Activated CD4-positive, alpha-beta T cell treated with anti-CD3 and anti-CD28 coated beads, Interleukin-2, amount 50 U/mL, for 48 hours (primary cell): Measurements from ENCODE around the gene APLF.
"Not testable (repeated sequence)": the region's sequence is repeated elsewhere in the genome, so short reads cannot be mapped to it uniquely, and the experiment has no call there.

Experiments used
- DNase-seq, 2 experiments: peaks; one replicate each; pipeline ENCODE4 v3.0.0-alpha.2; 2020

Gene APLF

DNA sequence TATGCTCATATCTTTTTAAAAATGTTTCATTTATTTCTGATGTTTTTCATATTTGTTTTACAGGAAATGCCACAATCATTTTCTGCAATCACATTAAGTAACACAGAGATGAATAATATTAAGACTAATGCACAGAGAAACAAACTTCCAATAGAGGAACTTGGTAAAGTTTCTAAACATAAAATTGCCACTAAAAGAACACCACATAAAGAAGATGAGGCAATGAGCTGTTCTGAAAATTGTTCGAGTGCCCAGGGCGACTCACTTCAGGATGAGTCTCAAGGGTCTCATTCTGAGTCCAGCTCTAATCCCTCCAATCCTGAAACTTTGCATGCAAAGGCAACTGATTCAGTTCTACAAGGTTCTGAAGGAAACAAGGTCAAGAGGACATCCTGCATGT is 70.4 kb downstream of the APLF start:
- no peak for DNase-seq

DNA sequence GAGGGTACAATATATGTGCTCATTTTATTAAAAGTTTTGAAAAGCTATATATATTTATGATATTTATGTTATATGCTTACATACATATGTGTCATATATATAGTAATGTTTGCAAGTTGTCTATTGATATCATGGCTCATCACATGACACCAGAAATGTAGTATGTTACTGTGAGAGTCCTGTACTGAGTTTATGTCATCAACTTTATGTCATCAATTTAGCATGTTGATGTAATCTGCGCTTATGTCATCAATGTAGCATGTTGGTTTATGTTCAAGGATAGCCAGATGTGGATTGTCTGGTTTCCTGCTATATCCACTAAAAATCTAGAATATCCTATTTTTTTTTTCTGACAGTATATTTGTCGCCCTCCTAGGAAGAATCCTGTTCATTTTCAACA is 77.4 kb downstream of the APLF start:
- no peak for DNase-seq

DNA sequence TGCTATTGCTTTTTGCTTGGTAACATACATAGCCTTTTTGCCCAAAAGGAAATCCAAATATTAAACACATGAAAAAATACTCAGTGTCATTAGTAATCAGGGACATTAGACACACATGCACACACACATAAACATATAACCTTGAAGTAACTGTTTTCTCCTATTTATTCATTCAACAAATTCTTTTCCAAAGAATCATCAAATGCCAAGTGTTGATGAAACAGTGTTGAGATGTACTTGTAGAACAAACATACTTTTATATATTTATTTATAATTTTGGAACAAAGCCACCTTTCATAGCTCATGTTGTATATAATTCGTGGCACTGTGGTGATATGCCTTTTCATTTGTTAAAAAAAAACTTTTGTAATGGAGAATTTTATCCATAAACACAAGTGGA is 81.0 kb downstream of the APLF start:
- no peak for DNase-seq

DNA sequence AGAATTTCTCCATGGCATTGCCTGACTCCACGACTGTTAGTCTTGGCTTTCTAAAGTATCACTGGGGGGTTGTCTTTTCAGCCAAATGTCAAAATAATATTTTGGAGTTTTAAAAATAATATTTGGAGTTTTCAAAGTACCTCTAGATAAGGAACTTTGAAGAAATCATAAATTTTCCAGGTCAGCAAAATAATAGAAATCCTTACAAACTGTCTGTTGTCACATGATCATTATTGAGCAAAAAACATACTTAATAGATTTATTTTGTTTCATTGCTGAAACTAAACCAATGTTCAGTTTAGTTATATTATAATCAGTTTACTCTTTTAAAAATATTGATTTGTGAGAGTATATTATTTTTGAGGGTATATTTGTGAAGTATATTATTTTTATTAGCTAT is 85.7 kb downstream of the APLF start:
- DNase-seq: no peak

DNA sequence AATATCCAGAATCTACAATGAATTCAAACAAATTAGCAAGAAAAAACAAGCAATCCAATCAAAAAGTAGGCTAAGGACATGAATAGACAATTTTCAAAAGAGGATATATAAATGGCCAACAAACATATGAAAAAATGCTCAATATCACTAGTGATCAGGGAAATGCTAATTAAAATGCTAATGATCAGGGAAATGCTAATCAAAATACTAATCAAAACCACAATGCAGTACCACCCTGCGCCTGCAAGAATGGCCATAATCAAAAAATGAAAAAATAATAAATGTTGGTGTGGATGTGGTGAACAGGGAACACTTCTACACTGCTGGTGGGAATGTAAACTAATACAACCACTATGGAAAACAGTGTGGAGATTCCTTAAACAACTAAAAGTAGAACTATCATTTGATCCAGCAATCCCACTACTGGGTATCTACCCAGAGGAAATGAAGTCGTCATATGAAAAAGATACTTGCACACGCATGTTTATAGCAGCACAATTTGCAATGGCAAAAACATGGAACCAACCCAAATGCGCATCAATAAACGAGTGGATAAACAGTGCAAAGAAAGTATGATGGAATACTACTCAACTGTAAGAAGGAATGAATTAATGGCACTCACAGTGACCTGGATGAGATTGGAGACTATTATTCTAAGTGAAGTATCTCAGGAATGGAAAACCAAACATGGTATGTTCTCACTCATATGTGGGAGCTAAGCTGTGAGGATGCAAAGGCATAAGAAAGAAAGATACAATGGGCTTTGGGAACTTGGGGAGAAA is 88.2 kb downstream of the APLF start:
- not testable (repeated sequence) for DNase-seq

DNA sequence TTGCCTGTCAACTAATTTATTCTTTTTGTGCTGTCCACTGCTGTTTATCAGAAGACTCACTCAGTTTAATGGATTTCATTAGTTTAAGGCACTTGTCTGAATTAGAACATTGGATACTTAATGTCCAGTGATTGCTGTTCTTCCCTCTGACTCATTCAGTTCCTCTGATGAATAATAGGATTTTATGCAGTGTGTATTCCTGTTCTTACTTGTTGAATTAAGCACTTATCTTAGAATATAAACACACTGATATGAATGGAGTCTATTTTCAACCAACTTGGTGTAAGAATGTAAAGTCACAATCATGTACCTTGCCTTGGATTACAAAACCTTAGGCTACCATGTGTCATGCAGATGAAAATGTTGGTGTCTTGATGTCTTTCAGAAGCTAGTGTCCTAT is 89.0 kb downstream of the APLF start:
- no peak for DNase-seq

DNA sequence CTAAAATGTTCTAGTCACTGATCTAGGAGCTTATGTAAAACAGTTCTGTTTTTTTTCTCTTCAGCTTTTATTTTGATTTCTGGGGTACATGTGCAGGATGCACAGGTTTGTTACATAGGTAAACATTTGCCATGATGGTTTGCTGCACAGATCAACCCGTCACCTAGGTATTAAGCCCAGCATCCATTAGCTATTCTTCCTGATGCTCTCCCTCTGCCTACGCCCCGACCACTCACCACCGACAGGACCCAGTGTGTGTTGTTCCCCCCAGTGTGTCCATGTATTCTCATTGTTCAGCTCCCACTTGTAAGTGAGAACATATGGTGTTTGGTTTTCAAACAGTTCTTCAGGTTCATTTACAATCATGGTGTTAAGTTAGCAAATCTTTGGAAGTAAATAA is 91.2 kb downstream of the APLF start:
- no peak for DNase-seq

DNA sequence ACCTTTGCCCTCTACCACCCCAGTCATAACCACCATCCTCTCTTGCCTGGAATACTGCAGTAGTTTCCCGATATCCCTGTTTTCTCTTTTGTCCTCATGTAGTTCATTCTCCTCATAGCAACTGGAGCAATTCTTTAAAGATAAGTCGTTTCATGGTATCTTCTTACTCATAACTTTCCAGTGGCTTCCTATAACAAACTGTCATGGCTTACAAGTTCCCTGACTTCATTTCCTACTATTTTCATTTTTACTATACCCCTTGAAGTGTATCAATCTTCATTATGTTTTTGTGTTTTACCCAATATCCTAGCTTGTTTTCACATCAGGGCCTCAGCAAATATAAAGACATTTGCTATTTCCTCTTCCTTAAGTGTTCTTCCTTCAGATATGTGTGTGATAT is 92.3 kb downstream of the APLF start:
- DNase-seq: no peak

DNA sequence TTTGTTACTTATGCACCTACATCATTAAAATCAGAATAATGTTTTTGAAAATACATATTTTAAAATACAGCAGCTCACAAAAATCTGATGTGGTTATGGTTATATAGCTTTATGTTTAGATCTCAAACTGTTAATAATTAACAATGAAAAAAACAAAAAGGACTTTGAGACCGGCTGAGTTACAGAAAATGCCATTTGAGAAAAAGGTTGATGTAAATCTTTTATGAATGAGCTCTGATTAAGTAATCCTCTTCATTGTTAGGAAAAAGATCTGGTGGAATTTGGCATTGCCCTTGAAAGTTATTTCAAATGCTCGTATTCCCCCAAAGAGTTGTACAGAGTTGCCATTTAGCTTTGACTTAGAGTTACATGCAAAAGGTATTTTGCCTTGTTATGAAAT is 93.2 kb downstream of the APLF start:
- DNase-seq: no peak

DNA sequence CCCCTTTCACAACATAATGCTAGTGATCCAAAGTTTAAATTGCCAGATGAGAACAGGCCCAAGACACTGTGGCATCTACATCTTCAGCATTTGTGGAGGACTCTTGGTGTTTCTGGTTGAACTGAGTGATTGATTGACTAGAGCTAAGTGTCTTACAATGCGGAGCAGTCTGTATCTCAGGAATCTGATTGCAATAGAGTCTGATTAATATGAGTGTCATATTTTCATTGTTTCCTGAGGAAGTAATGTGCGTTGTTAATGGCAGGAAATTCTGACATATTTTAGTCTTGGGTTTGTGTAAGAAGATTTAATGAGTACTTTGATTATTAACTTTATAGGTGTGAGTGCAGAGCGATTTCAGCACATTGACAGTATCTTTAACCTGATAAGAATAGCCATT is 94.0 kb downstream of the APLF start:
- DNase-seq: no peak

DNA sequence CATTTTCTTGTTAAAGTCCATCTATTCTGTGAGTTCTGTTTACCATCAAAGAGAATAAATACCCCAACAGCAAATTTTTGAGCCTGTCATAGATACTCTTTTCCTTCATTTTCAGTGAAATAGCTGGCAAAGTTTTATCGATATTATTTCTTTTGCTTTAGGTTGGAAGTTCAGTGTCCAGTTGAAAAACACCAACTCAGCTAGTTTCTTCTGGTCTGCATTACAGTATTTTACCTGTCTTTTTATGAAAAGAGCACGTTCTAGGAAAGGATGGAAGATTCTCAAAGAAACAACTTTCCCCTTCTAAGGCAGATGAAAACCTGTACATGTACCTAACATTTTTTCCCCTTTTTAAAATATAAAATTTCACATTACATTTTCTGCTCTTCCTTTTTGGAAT is 95.5 kb downstream of the APLF start:
- DNase-seq: no peak

DNA sequence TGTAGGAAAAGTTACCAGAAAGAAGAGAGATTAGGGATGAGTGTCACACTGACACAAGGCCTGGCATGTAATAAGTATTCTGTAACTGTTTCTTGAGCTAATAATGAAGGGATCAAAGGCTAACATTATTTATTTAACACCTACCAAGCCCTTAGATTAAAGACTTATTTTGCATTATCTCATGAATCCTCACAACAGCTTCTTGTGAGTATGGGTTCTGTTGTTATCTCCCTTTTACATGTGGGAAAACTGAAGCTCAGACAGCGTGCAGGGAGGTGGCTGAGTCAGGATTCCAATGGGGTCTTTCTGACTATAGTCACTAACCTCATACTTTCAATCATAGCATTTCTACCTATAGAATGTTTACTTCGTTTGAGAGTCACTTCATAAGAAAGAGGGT is 97.0 kb downstream of the APLF start:
- DNase-seq: no peak

DNA sequence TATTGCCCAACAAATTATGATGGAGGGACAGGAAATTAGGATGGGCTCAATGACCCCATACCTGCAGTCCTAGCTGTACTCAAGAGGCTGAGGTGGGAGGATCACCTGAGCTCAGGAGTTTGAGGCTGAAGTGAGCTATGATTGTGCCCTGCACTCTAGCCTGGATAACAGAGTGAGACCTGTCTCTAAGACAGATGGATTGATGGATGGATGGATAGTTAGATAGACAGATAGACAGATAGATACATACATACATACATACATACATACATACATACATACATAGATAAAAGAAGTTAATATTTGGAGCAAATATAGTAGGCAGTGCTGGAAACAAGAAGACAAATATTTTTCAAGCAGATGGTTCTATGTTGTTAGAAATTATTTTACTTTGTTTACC is 97.9 kb downstream of the APLF start:
- DNase-seq: no peak

DNA sequence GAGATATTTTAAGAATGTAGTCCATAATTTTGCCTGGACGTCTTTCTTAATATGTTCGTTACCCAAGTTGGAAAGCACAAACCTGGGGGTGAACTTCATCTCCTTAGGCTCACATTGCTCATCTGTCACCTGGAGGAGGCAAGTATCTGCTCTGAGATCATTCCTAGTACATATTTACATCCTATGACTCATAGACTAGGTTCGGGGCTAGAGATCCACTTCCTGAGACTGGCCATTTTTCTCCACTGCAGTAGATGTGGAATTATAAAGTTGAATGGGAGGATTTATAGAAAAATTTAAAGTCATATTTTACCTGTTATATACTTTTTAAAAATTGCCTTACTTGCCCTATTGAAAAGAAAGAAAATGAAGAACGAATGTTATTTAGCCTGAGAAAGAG is 98.5 kb downstream of the APLF start:
- no peak for DNase-seq

DNA sequence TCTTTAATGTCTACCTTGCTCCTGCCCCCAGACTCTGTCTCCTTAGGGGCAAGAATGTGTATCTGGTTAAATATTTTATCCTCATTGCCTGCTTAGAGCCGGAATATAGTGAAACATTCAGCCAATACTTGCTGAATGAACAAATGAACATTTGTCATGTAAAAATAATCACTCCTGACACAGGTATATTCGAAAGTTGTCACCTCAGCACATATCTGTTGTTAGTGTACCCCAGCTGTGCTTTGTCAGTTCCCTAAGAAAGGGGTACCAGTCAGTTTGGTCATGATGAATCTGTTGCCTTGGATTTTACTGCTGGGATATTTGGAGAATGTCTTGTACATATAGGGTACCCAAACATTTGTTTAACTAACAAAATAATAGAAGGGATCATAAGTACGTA is 99.0 kb downstream of the APLF start:
- no peak for DNase-seq

DNA sequence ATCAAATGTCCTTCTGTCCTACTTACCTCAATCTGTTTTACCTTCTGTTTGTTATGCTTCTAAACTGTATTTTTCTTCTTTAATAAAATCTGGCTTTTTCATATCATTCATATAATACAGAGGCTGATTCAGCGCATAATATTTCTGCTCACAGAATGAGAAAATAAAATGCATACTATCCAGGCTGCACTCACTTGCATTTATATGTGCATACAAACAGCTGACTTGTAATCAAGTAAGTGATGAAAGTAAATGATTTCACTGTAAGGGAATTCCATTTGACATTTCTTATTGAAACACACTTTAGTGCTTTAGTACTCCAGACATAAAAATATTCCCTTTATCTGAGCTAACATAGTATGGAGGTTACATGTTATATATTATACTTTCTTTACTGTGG is 100.7 kb downstream of the APLF start:
- no peak for DNase-seq

DNA sequence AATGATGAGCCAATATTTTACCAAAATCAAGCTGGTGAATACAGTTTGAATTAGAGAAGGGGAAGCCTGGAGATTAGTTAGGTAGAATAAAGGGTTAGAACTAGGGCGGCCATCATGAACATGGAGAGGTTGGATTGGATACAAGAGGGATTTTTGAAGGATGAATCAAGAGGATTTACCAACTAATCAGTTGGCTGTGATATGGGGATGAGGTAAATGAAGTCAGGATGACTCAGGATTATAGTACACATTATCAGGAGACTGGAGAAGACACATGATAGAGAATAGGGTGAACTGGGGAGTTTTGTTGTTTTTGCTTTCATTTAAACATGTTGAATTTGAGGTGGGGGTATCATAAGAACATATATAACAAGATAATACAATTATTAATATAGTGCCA is 102.2 kb downstream of the APLF start:
- no peak for DNase-seq

DNA sequence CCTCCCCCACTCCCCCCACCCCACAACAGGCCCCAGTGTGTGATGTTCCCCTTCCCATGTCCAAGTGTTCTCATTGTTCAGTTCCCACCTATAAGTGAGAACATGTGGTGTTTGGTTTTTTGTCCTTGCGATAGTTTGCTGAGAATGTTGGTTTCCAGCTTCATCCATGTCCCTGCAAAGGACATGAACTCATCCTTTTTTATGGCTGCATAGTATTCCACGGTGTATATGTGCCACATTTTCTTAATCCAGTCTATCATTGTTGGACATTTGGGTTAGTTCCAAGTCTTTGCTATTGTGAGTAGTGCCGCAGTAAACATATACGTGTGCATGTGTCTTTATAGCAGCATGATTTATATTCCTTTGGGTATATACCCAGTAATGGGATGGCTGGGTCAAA is 103.0 kb downstream of the APLF start:
- DNase-seq: not testable (repeated sequence)

DNA sequence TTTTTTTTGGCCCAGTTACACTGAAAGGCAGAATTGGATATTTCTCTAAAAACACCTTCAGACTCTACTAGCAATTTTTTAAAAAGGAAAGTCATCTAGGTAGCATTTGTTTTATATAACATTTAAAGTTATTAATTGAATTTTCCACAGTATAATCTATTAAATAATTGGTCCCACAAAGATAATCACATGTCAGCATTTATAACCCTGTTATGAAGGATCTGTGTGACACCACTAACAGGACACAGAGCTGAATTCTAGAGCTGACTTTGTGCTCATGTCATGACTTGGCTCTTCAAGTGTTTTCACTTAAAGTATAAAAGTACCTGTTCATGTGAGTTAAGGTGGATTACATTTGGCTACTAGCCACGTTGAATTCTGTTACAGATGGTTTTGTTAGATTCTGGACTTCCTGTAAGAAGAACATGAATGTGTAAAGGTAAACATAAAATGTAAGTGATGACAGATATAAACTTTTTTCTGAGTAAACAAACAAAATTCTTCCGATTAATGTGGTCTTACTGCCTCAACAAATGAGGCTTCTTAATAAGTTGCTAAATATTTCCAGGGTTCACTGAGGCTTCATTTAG is 106.9 kb downstream of the APLF start:
- no peak for DNase-seq

DNA sequence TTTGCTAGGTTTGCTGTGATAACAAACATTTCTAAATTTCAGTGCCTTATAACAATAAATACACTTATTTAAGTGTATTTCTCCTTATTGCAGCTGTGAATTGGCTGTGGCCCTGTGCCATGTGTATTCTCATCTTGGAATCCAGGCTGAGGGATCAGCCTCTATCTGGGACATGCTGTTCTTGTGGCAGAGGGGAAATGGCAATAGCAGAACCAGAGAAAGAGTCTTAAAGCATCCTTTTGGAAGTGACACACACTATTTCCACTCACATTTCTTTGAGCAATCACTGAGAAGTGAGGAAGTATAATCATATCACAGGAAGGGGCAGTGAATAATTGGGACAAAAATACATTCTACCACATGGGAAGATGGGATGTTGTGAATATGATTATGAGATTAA is 109.8 kb downstream of the APLF start:
- DNase-seq: no peak

DNA sequence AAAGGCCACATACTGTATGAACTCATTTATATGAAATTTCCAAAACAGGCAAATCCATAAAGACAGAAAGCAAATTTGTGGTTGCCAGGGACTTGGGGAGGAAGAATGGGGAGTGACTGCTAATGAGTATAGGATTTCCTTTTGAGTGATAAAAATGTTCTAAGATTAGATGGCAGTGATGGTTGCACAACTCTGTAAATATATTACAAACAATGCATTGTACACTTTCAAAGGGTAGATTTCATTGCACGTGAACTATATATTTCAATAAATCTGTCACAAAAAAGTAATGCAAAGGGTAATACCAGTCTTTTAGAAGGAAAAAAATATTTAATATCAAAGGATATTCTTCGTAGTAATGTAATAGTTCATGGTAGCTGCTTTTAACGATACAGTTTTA is 112.3 kb downstream of the APLF start:
- DNase-seq: no peak

DNA sequence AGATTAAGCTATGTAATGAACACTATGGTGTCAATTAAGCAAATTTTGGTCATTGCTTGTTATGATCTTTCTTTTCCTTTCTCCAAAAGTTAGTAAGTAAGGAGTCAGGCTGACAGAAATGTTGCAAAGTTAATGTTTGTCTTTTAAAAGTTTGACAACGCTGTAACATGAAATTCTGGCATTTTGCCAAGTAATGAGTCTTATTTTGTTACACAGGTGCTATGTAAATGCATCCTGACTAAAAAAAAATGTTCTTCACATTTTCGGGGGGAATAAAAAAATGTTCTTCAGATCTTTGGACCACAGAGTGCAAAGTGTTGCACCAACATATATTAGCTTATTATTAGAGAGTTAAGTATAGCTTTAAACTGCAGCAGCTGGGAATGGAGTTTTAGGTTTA is 121.2 kb downstream of the APLF start:
- no peak for DNase-seq

DNA sequence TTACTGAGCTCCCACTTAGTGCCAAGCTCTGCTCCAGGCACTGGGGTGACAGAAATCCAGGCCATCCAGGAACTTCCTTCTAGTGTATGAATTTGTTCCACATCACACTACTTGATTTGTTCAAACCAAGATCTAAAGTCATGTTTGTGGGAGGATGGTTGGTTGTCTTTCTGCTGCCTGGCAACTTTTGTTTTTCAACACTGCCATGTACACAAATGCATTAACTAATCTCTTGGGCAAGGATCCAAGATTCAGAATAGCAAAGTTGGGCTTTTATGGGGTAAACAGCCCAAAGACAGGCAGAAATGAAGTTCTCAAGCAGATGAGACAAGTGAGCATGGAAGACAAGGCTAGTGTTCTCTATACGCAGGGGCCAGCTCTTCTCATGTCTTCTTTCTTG is 122.6 kb downstream of the APLF start:
- DNase-seq: no peak

DNA sequence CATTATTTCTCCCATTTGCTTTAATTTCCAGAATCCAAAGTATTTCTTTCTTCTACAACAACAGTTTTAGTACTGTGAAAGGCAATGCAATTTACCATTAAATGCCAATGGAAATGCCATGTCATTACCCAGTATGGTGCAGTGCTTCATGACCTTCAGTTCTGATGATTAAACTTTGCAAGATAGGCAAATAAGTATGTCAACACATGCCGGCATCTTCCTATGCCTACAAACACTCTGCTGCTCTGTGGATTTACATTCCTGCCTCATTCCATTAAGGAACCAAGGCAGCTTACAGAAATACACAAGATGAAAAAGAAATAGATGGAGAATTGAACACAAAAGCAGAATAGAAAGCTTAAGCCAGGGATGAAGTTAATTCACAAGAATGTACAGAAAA is 123.3 kb downstream of the APLF start:
- DNase-seq: no peak

DNA sequence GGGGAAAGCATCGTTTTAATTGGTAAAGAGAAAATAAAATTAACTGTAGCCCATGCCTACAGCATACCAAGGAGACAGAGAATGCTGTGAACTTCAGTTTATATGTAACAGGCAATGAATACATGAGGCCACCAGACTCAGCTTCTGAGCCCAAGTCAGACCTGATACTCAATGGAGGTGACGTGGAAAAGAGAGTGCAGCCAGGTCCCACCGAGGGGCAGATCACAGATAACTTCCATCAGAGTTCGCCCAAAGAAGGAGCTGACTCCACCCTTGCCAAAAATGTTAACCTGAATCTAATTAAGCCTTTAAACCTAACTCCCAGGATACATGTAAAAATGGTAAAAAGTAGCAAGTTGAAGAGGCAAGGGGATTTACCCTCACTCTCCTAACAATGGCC is 123.8 kb downstream of the APLF start:
- DNase-seq: no peak
